ENCODE data around the gene IL1RAPL1.

DNA sequence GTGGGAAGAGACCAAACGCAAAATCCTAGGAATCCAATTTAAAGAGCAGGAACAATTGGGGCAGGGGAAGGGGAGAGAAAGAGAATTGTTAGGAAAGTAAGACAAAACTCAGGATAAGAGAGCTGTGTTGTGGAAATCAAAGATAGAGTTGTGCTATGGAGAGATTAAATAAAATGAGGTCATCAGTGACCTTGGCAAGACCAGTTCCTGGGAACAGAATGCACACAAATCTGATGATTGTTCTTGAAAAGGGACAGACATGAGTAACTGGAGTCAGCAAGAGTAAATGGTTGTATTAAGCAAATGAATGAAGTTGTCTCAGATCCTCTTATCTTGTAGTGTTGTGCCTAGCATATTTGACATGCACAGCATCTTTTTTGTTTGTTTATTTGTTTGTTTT, 267.4 kb downstream of the IL1RAPL1 start:
- TF ChIP-seq CTCF (IDR thresholded peaks at IDR 0.05; ENCODE audit: insufficient read depth, low read depth, low read length) (no peak), EZH2 (IDR thresholded peaks at IDR 0.05; ENCODE audit: insufficient read depth, low read length) (no peak)
